IMR-90 (cell line): ENCODE data around the gene ISM1. TPM values are rescaled to one million over a fixed set of nuclear protein-coding genes. Genes with fewer than 3 reads are reported as not detected.

ENCODE experiments used
- ATAC-seq: fragments of 200-7000 bp; cut with Tn5 transposase; 2 replicates; pipeline ENCODE4 v1.9.1; 2020; ENCODE audit warnings: low read depth, mild to moderate bottlenecking, moderate library complexity
- BruUV-seq: library from RNA; stranded (reverse); fragments of 400-500 nt; replicated peaks from 2 replicates; lab custom pipeline; 2021; lab: Mats Ljungman, UMichigan
- CTCF ChIA-PET: fragments of 300-600 bp; formaldehyde crosslinking; extraction: SDS; loops from one replicate; lab custom pipeline; 2021; ENCODE audit warnings: antibody characterized with exemption; lab: Yijun Ruan, JAX
- POLR2A ChIA-PET: fragments of 300-600 bp; sonication (Branson Sonifier 250); formaldehyde crosslinking; loops from one replicate; lab custom pipeline; 2022; ENCODE audit warnings: antibody characterized with exemption; ENCODE audit not compliant: unreplicated experiment; lab: Charles Lee
- DNase-seq: peaks from one replicate; pipeline ENCODE4 v3.0.0; 2013
- H2AFZ ChIP-seq: replicated peaks from 2 replicates; pipeline ENCODE3; 2013; ENCODE audit warnings: low read length, mild to moderate bottlenecking; ENCODE audit not compliant: poor library complexity
- H2AK5ac ChIP-seq: 2 replicates; pipeline ENCODE4 v1.6.1; 2013; ENCODE audit warnings: low read depth, low read length, inconsistent platforms
- H2AK9ac ChIP-seq: replicated peaks from 2 replicates; pipeline ENCODE3; 2013; ENCODE audit warnings: mild to moderate bottlenecking, low read depth, low read length, moderate library complexity; ENCODE audit not compliant: poor library complexity
- H2BK120ac ChIP-seq: 2 replicates; pipeline ENCODE4 v1.6.1; 2013; ENCODE audit warnings: low read depth, low read length, inconsistent platforms
- H2BK15ac ChIP-seq: 3 replicates; pipeline ENCODE4 v1.6.1; 2013; ENCODE audit warnings: low read depth, low read length, inconsistent platforms
- H2BK20ac ChIP-seq: 2 replicates; pipeline ENCODE4 v1.6.1; 2013; ENCODE audit warnings: low read depth, mild to moderate bottlenecking, inconsistent platforms, low read length, moderate library complexity
- H2BK5ac ChIP-seq: 2 replicates; pipeline ENCODE4 v1.6.1; 2013; ENCODE audit warnings: mild to moderate bottlenecking, low read depth, low read length, inconsistent platforms; ENCODE audit not compliant: poor library complexity, severe bottlenecking
- H3K14ac ChIP-seq: replicated peaks from 2 replicates; pipeline ENCODE4 v1.6.1; 2013; ENCODE audit warnings: low read depth, low read length, inconsistent platforms
- H3K18ac ChIP-seq: 2 replicates; pipeline ENCODE4 v1.6.1; 2013; ENCODE audit warnings: low read depth, low read length, control low read depth
- H3K23ac ChIP-seq: 2 replicates; pipeline ENCODE4 v1.6.1; 2013; ENCODE audit warnings: low read depth, low read length, inconsistent platforms
- H3K27ac ChIP-seq: 2 replicates; pipeline ENCODE4 v1.5.1; 2013; ENCODE audit warnings: mild to moderate bottlenecking, control low read depth, low read length; ENCODE audit not compliant: insufficient read depth
- H3K27me3 ChIP-seq: 2 replicates; pipeline ENCODE4 v1.6.1; 2013; ENCODE audit warnings: low read length; ENCODE audit not compliant: control insufficient read depth, insufficient read depth
- H3K36me3 ChIP-seq: 2 replicates; pipeline ENCODE4 v1.6.1; 2013; ENCODE audit warnings: low read length, mixed read lengths; ENCODE audit not compliant: control insufficient read depth, insufficient read depth
- H3K4ac ChIP-seq: 2 replicates; pipeline ENCODE4 v1.6.1; 2013; ENCODE audit warnings: low read depth, low read length, inconsistent platforms
- H3K4me1 ChIP-seq: 2 replicates; pipeline ENCODE4 v1.6.1; 2013; ENCODE audit warnings: low read length, mixed read lengths; ENCODE audit not compliant: control insufficient read depth, insufficient read depth
- H3K4me2 ChIP-seq: 2 replicates; pipeline ENCODE4 v1.6.1; 2013; ENCODE audit warnings: low read depth, mild to moderate bottlenecking, control low read depth, low read length, moderate library complexity
- H3K4me3 ChIP-seq: 2 replicates; pipeline ENCODE4 v1.5.1; 2013; ENCODE audit warnings: low read depth, mild to moderate bottlenecking, control low read depth, low read length, moderate library complexity; ENCODE audit not compliant: insufficient read depth
- H3K56ac ChIP-seq: 2 replicates; pipeline ENCODE4 v1.6.1; 2013; ENCODE audit warnings: low read length, inconsistent platforms; ENCODE audit not compliant: insufficient read depth; ENCODE audit errors: extremely low read depth
- H3K79me1 ChIP-seq, 2 experiments: 2 replicates each; pipeline ENCODE4 v1.6.1; 2013; ENCODE audit warnings: low read length in 2 of 2, inconsistent platforms in 1 of 2, low read depth in 1 of 2
- H3K9ac ChIP-seq: 2 replicates; pipeline ENCODE4 v1.6.1; 2013; ENCODE audit warnings: low read depth, low read length, control low read depth
- H3K9me1 ChIP-seq: 2 replicates; pipeline ENCODE4 v1.6.1; 2013; ENCODE audit warnings: low read length, inconsistent platforms; ENCODE audit not compliant: insufficient read depth
- H3K9me3 ChIP-seq: 2 replicates; pipeline ENCODE4 v1.6.1; 2013; ENCODE audit warnings: low read length; ENCODE audit not compliant: control insufficient read depth, insufficient read depth
- H4K20me1 ChIP-seq: 2 replicates; pipeline ENCODE4 v1.6.1; 2013; ENCODE audit warnings: low read length, inconsistent platforms; ENCODE audit not compliant: insufficient read depth
- H4K5ac ChIP-seq: 2 replicates; pipeline ENCODE4 v1.6.1; 2013; ENCODE audit warnings: mild to moderate bottlenecking, low read depth, low read length, control low read depth
- H4K8ac ChIP-seq, 2 experiments: 2 replicates each; pipeline ENCODE4 v1.6.1; 2013; ENCODE audit warnings: low read depth in 2 of 2, low read length in 2 of 2, control low read depth in 1 of 2, inconsistent platforms in 1 of 2
- H4K91ac ChIP-seq: 2 replicates; pipeline ENCODE4 v1.6.1; 2013; ENCODE audit warnings: low read depth, low read length, inconsistent platforms; ENCODE audit not compliant: insufficient read depth
- BHLHE40 ChIP-seq: fragments of 150-350 bp; IDR thresholded peaks from 2 replicates; pipeline ENCODE4 v1.6.1; 2016; ENCODE audit warnings: mild to moderate bottlenecking, low read depth, low read length
- CEBPB ChIP-seq: IDR thresholded peaks from 2 replicates; pipeline ENCODE4 v1.6.1; 2012; ENCODE audit warnings: low read depth, low read length, improper control_type of control experiment
- CHD1 ChIP-seq: IDR thresholded peaks from 2 replicates; pipeline ENCODE4 v1.6.1; 2012; ENCODE audit warnings: low read depth, low read length, improper control_type of control experiment
- FOS ChIP-seq: fragments of 150-350 bp; IDR thresholded peaks from 2 replicates; pipeline ENCODE4 v1.6.1; 2016; ENCODE audit warnings: low read depth, low read length
- MAFK ChIP-seq: IDR thresholded peaks from 2 replicates; pipeline ENCODE4 v1.6.1; 2012; ENCODE audit warnings: low read depth, low read length, improper control_type of control experiment
- MAZ ChIP-seq: IDR thresholded peaks from 2 replicates; pipeline ENCODE4 v1.6.1; 2012; ENCODE audit warnings: low read depth, mild to moderate bottlenecking, low read length, improper control_type of control experiment, moderate library complexity, borderline replicate concordance
- MXI1 ChIP-seq: IDR thresholded peaks from 2 replicates; pipeline ENCODE4 v1.6.1; 2012; ENCODE audit warnings: low read depth, mild to moderate bottlenecking, low read length, moderate library complexity, borderline replicate concordance
- NFE2L2 ChIP-seq: fragments of 150-350 bp; IDR thresholded peaks from 2 replicates; pipeline ENCODE4 v1.6.1; 2016; ENCODE audit warnings: low read depth, mild to moderate bottlenecking, low read length
- POLR2A ChIP-seq: IDR thresholded peaks from 2 replicates; pipeline ENCODE4 v1.6.1; 2012; ENCODE audit warnings: mild to moderate bottlenecking, low read depth, low read length
- RAD21 ChIP-seq: IDR thresholded peaks from 2 replicates; pipeline ENCODE4 v1.6.1; 2012; ENCODE audit warnings: low read length, improper control_type of control experiment
- RCOR1 ChIP-seq: IDR thresholded peaks from 2 replicates; pipeline ENCODE4 v1.6.1; 2012; ENCODE audit warnings: mild to moderate bottlenecking, low read length, improper control_type of control experiment; ENCODE audit not compliant: insufficient replicate concordance
- RFX5 ChIP-seq: IDR thresholded peaks from 2 replicates; pipeline ENCODE4 v1.8.0; 2012; ENCODE audit warnings: low read depth, mild to moderate bottlenecking, low read length, moderate library complexity
- SMC3 ChIP-seq: fragments of 150-350 bp; IDR thresholded peaks from 2 replicates; pipeline ENCODE4 v1.6.1; 2016; ENCODE audit warnings: low read depth, mild to moderate bottlenecking, antibody characterized with exemption, low read length, moderate library complexity
- WGBS, 2 experiments: methylation state at CpG; one replicate each; pipeline versions ENCODE4 v1.1.5 to v1.1.7; 2013; ENCODE audit warnings: missing lambda C conversion rate in 2 of 2; ENCODE audit not compliant: insufficient read length in 1 of 2; ENCODE audit errors: extremely low coverage in 2 of 2; 5-methylcytosine and 5-hydroxymethylcytosine counted together
- dilution Hi-C: fragments of 300-500 bp; cut with HindIII; formaldehyde crosslinking; loops from one replicate; pipeline ENCODE4 v1.14.3; 2018; ENCODE audit warnings: low sequenced_read_pairs; ENCODE audit not compliant: unreplicated experiment
- in situ Hi-C: fragments of 300-500 bp; cut with MboI; formaldehyde crosslinking; loops from 3 replicates; pipeline ENCODE4 v1.14.3; 2019; ENCODE audit warnings: low sequenced_read_pairs, inconsistent platforms, mixed read lengths
- intact Hi-C: fragments of 100-400 bp; cut with micrococcal nuclease; formaldehyde crosslinking; loops from 2 replicates; pipeline ENCODE4 v1.10.0; 2022
- polyA plus RNA-seq, 3 experiments: library from polyadenylated mRNA; depleted of rRNA; stranded (reverse); fragments of >200 nt; gene quantifications; 2 replicates each; pipeline ENCODE4 v1.2.3, GENCODE V29; 2012; ENCODE audit warnings: low replicate concordance in 1 of 3
- total RNA-seq: library from RNA; depleted of rRNA; stranded (reverse); fragments of >200 nt; gene quantifications from 2 replicates; pipeline ENCODE4 v1.2.3, GENCODE V29; 2012
- TF ChIP-seq, protein P1 (sequence below): fragments of 150-350 bp; IDR thresholded peaks from 2 replicates; pipeline ENCODE4 v1.6.1; 2017; ENCODE audit warnings: mild to moderate bottlenecking, antibody characterized with exemption, low read length, low read depth
- TF ChIP-seq, protein P2 (sequence below): conservative IDR thresholded peaks from 2 replicates; pipeline ENCODE4 v1.5.1; 2012; ENCODE audit warnings: mild to moderate bottlenecking, low read depth, low read length, improper control_type of control experiment
- TF ChIP-seq, protein P3 (sequence below): fragments of 150-350 bp; IDR thresholded peaks from 2 replicates; pipeline ENCODE4 v1.6.1; 2016; ENCODE audit warnings: low read depth, mild to moderate bottlenecking, low read length, moderate library complexity, borderline replicate concordance

Gene ISM1
- total and polyA plus RNA-seq, 2 of the 4 experiments (the other 2 are of a cell fraction), result not detected

DNA sequence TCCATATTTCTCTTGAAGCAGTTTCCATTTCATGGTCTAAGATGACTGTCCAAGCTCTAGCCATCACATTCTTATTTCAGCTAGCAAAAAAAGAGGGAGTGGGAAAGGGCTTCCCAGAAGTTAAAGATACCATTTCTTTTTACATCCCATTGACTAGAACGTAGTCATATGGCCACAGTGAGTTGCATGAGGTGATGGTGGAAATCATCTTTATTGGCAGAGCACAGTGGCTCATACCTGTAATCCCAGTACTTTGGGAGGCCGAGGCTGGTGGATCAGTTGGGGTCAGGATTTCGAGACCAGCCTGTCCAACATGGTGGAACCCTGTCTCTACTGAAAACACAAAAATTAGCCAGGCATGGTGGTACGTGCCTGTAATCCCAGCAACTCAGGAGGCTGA is 99.6 kb downstream of the ISM1 start:
- TF ChIP-seq MAFK (no peak), BHLHE40 (no peak), MAZ (no peak), POLR2A (no peak), SMC3 (no peak), MXI1 (no peak), CEBPB (no peak), RFX5 (no peak), RAD21 (no peak), CHD1 (no peak), NFE2L2 (no peak), FOS (no peak), RCOR1 (no peak)
- TF ChIP-seq, protein P1, sequence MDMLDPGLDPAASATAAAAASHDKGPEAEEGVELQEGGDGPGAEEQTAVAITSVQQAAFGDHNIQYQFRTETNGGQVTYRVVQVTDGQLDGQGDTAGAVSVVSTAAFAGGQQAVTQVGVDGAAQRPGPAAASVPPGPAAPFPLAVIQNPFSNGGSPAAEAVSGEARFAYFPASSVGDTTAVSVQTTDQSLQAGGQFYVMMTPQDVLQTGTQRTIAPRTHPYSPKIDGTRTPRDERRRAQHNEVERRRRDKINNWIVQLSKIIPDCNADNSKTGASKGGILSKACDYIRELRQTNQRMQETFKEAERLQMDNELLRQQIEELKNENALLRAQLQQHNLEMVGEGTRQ, result no peak
- TF ChIP-seq, protein P2, sequence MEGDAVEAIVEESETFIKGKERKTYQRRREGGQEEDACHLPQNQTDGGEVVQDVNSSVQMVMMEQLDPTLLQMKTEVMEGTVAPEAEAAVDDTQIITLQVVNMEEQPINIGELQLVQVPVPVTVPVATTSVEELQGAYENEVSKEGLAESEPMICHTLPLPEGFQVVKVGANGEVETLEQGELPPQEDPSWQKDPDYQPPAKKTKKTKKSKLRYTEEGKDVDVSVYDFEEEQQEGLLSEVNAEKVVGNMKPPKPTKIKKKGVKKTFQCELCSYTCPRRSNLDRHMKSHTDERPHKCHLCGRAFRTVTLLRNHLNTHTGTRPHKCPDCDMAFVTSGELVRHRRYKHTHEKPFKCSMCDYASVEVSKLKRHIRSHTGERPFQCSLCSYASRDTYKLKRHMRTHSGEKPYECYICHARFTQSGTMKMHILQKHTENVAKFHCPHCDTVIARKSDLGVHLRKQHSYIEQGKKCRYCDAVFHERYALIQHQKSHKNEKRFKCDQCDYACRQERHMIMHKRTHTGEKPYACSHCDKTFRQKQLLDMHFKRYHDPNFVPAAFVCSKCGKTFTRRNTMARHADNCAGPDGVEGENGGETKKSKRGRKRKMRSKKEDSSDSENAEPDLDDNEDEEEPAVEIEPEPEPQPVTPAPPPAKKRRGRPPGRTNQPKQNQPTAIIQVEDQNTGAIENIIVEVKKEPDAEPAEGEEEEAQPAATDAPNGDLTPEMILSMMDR, result no peak
- TF ChIP-seq, protein P3, sequence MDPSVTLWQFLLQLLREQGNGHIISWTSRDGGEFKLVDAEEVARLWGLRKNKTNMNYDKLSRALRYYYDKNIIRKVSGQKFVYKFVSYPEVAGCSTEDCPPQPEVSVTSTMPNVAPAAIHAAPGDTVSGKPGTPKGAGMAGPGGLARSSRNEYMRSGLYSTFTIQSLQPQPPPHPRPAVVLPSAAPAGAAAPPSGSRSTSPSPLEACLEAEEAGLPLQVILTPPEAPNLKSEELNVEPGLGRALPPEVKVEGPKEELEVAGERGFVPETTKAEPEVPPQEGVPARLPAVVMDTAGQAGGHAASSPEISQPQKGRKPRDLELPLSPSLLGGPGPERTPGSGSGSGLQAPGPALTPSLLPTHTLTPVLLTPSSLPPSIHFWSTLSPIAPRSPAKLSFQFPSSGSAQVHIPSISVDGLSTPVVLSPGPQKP, result no peak
- Histone ChIP-seq H3K9me3 (no peaks in the 10 kb centered on the region), H4K20me1 (no peaks in the 10 kb centered on the region), H4K91ac (no peak overlapping the region), H4K5ac (no peak overlapping the region), H3K14ac (no peak overlapping the region), H3K27ac (no peak overlapping the region), H3K4ac (no peak overlapping the region), H2BK120ac (no peak overlapping the region), H2BK20ac (no peak overlapping the region), H3K27me3 (peaks cover 10% of the 10 kb centered on the region), H3K18ac (no peak overlapping the region), H4K8ac (no peak overlapping the region), H2AK9ac (no peak overlapping the region), H2BK5ac (no peak overlapping the region), H3K56ac (no peak overlapping the region), H3K23ac (no peak overlapping the region), H2AFZ (no peak overlapping the region), H3K79me1 (no peaks in the 10 kb centered on the region), H2BK15ac (no peak overlapping the region), H2AK5ac (no peak overlapping the region), H3K36me3 (no peaks in the 10 kb centered on the region), H3K4me3 (no peak overlapping the region), H3K4me2 (no peak overlapping the region), H3K9ac (no peak overlapping the region), H3K4me1 (no peaks in the 10 kb centered on the region), H3K9me1 (no peaks in the 10 kb centered on the region)
- 60% methylated on average over 1 of the region's 4 CpGs; no CpG with 5 or more reads in 1 of the 2 experiments for WGBS, 2 experiments
- intact Hi-C loops (no loop called here), in situ Hi-C loops (loop anchor here (10.0 kb wide), 2 partner anchors 234 to 444 kb away; no protein-coding TSS in a partner anchor), dilution Hi-C loops (no loop called here)
- CTCF ChIA-PET, result interaction anchor here (0.7 kb wide), 1 partner anchor 467 kb away, joined by 4 read pairs; no protein-coding TSS in a partner anchor
- BruUV-seq, result no TSS peak
- ATAC-seq (no peak), DNase-seq (no peak)
- POLR2A ChIA-PET, result no interaction called here
